K562 (cell line): ENCODE measurements around the gene YPEL1. TPM values are rescaled to one million over a fixed set of nuclear protein-coding genes. Genes with fewer than 3 reads are reported as not detected.

Experiments
- CSDE1 ChIP-seq, 2 experiments: fragments of 450-650 bp; IDR thresholded peaks; 2 replicates each; pipeline ENCODE4 v1.6.1; 2016; ENCODE audit warnings: mild to moderate bottlenecking in 1 of 2
- HBP1 ChIP-seq: fragments of 450-650 bp; formaldehyde crosslinking; IDR thresholded peaks from 2 replicates; pipeline ENCODE4 v1.4.0; 2022; ENCODE audit warnings: missing genetic modification characterization
- HMGN3 ChIP-seq: IDR thresholded peaks from 2 replicates; pipeline ENCODE4 v1.6.1; 2011; ENCODE audit warnings: borderline replicate concordance, low read depth, mild to moderate bottlenecking, mixed read lengths, low read length; ENCODE audit not compliant: insufficient read length; ENCODE audit errors: extremely low read depth
- IFI16 ChIP-seq: fragments of 250-450 bp; sonication (Bioruptor Pico); IDR thresholded peaks from 2 replicates; pipeline ENCODE4 v2.1.2; 2022; ENCODE audit warnings: mild to moderate bottlenecking, inconsistent platforms
- IRF1 ChIP-seq: sonication (generic); formaldehyde crosslinking; IDR thresholded peaks from 2 replicates; pipeline ENCODE4 v1.8.0; 2022; ENCODE audit warnings: missing genetic modification reagents, mild to moderate bottlenecking, borderline replicate concordance
- MEF2A ChIP-seq: IDR thresholded peaks from 2 replicates; pipeline ENCODE4 v1.6.1; 2011; ENCODE audit warnings: low read depth, mild to moderate bottlenecking, low read length, moderate library complexity; ENCODE audit not compliant: control insufficient read depth
- MTF1 ChIP-seq: fragments of 250-450 bp; sonication (Bioruptor Pico); IDR thresholded peaks from 2 replicates; pipeline ENCODE4 v1.9.0; 2021; ENCODE audit warnings: moderate library complexity, mild to moderate bottlenecking, inconsistent platforms, borderline replicate concordance
- SETDB1 ChIP-seq: IDR thresholded peaks from one replicate; pipeline ENCODE4 v1.6.1; 2012; ENCODE audit warnings: low read length, control low read depth, inconsistent platforms
- TCFL5 ChIP-seq: fragments of 250-450 bp; sonication (Bioruptor Pico); conservative IDR thresholded peaks from 2 replicates; pipeline ENCODE4 v1.6.1; 2021; ENCODE audit warnings: mild to moderate bottlenecking, moderate library complexity, matching md5 sums
- ZNF175 ChIP-seq: fragments of 200-800 bp; sonication (Bioruptor generic); IDR thresholded peaks from 2 replicates; pipeline ENCODE4 v1.6.1; 2016; ENCODE audit warnings: low read depth, mild to moderate bottlenecking, missing genetic modification characterization, missing compliant biosample characterization
- ZNF507 ChIP-seq: conservative IDR thresholded peaks from 2 replicates; pipeline ENCODE4 v1.6.1; 2017; ENCODE audit warnings: missing genetic modification characterization, missing compliant biosample characterization
- ZNF639 ChIP-seq, 2 experiments: fragments of 200-800 bp in 1 of 2; sonication (Bioruptor generic) in 1 of 2; sonication (generic) in 1 of 2; formaldehyde crosslinking in 1 of 2; IDR thresholded peaks in 1 of 2; conservative IDR thresholded peaks in 1 of 2; 2 replicates each; pipeline versions ENCODE4 v1.5.0 to v1.6.1; 2016 to 2020; ENCODE audit warnings: missing compliant biosample characterization in 1 of 2, missing genetic modification characterization in 1 of 2, missing genetic modification reagents in 1 of 2
- ZNF830 ChIP-seq: fragments of 250-450 bp; sonication (Bioruptor Pico); IDR thresholded peaks from 2 replicates; pipeline ENCODE4 v1.5.0; 2021; ENCODE audit warnings: mild to moderate bottlenecking
- polyA plus RNA-seq, 8 experiments: library from polyadenylated mRNA; depleted of rRNA in 4 of 8; stranded (reverse) in 5 of 8; unstranded in 3 of 8; fragments of >200 nt; fragmentation: Nextera tagmentation in 2 of 8; fragmentation: Illumina TruSeq in 1 of 8; extraction: Ambion mirVana in 2 of 8; extraction: Trizol in 1 of 8; gene quantifications; 2 replicates each; pipeline versions ENCODE4 v1.2.1 to v1.2.3, GENCODE V29; 2011 to 2014; ENCODE audit warnings: inconsistent platforms in 1 of 8, missing spikeins in 1 of 8
- total RNA-seq, 7 experiments: library from RNA; depleted of rRNA in 6 of 7; stranded (reverse); fragments of >200 nt in 6 of 7; fragmentation: Illumina TruSeq in 2 of 7; extraction: Trizol in 2 of 7; gene quantifications; 2 replicates each; pipeline versions ENCODE4 v1.2.1 to v1.2.3, GENCODE V29; 2011 to 2021; ENCODE audit warnings: low replicate concordance in 1 of 7

YPEL1 gene
- total and polyA plus RNA-seq, 9 of the 15 experiments (the other 6 are each of a cell fraction or from before 2014, with no cell fraction given) = 0.07 to 2.2 (median 0.46) TPM

GRCh38 chr22:21695430-21696085 is 40.0 kb downstream of the YPEL1 start (continued):
- TF ChIP-seq HBP1 (CRISPR knock-in tag) = 0 out of 2 replicates have a peak, but pooled peaks have one; percentile 13
- no peak for TF ChIP-seq ZNF175 (CRISPR knock-in tag)
- no peak for TF ChIP-seq ZNF830 (CRISPR knock-in tag)
- no peak for TF ChIP-seq SETDB1
- no peak for TF ChIP-seq MEF2A
- no peak for TF ChIP-seq HMGN3
- TF ChIP-seq CSDE1 (IDR thresholded peaks at IDR 0.05) = no peak
- TF ChIP-seq ZNF639 (CRISPR knock-in tag; conservative IDR thresholded peaks at IDR 0.05 in 1 of 2, IDR thresholded peaks at IDR 0.05 in 1 of 2) = no peak
- no peak for TF ChIP-seq ZNF507 (tag)
- TF ChIP-seq TCFL5 (CRISPR knock-in tag) = no peak
- TF ChIP-seq MTF1 (CRISPR knock-in tag) = 0 out of 2 replicates have a peak, but pooled peaks have one; percentile 62
- no peak for TF ChIP-seq IRF1 (CRISPR knock-in tag)
- TF ChIP-seq IFI16 (CRISPR knock-in tag) = no peak
